Measurements from ENCODE around the gene EML6.

EML6 gene

DNA sequence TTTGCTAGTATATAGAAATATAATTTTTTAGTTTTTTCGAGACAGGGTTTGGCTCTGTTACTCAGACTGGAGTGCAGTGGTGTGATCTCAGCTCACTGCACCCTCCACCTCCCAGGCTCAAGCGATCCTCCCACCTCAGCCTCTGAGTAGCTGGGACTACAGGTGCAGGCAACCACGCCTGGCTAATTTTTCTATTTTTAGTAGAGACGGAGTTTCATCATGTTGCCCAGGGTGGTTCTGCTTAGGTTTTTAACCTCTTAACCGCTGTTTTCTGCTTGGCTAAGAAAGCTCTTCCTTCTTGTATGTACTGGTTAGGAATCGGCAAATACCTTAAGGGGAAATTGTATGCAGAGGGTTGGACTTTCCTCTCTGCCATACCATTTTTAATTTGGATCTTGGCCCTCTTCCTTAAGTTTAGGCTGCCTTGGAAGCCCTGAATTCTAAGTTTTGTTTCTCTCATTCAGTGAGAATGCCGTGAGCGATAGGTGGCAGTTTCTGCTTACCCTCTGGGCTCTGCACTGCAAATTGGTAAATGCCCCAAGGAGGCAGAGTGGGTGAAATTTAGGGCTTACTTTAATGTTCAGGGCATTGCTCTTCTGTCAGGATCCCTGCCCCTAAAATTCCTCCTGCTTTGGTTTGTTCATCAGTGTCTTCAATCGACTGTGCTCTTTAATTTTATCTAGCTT is 32.3 kb downstream of the EML6 start:
- no peak for DNase-seq (ENCODE audit: low read depth in 2 of 2)

DNA sequence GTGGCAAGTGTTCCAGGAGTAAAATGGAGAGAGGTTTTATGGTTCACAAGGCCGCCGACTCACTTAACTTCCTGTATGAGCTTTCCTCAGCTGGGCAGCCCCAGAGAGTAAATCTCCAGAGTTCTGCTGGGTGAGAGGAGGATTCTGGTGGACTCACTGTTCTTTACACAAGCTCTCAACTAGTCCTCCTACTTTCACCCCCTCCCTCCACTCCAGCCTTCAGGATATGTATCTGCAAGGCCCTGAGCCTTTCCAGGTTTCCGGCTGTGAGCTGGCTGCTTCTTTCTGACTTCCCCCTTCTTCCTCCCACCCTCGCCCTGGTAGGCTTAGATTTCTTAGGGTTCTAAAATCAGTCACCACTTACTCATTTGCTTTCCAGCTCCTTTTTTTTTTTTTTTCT is 34.0 kb downstream of the EML6 start:
- DNase-seq (ENCODE audit: low read depth in 2 of 2): no peak

DNA sequence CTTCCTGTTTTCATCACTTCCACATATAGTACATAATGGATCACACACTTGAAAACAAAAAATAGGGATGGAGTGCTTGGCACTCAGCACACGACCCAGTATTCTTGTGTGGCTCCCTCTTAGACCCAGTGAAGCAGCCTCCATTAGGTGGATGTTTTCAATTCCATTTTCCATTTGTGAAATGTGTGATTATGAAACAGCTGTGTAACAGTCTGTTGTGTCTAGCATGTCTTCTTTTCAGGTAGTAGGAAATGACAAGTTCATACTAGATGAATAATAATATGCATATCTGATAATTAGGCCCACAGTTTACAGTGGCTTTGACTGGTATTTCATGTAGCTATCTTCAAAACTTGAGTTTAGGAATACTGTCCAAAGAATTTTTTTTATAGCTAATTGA is 35.5 kb downstream of the EML6 start:
- DNase-seq (ENCODE audit: low read depth in 2 of 2): no peak

DNA sequence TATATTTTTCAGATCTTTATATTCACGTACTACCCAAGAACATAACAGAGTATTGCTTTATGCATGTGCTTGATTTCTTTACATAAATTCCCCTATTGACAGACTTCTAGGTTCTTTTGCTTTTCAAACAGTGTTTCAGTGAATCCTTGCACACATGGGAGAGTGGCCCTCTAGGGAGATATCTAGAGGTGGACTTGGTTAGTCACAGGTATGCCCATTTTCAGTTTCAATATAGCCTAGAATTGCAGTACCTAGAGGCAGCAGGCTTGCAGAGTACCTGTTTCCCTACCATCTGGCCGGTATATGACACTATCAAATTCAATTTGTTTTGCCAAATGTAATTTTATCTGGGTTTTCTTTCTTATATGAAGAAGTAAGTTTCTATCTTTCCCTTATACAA is 36.8 kb downstream of the EML6 start:
- DNase-seq (ENCODE audit: low read depth in 2 of 2): no peak

DNA sequence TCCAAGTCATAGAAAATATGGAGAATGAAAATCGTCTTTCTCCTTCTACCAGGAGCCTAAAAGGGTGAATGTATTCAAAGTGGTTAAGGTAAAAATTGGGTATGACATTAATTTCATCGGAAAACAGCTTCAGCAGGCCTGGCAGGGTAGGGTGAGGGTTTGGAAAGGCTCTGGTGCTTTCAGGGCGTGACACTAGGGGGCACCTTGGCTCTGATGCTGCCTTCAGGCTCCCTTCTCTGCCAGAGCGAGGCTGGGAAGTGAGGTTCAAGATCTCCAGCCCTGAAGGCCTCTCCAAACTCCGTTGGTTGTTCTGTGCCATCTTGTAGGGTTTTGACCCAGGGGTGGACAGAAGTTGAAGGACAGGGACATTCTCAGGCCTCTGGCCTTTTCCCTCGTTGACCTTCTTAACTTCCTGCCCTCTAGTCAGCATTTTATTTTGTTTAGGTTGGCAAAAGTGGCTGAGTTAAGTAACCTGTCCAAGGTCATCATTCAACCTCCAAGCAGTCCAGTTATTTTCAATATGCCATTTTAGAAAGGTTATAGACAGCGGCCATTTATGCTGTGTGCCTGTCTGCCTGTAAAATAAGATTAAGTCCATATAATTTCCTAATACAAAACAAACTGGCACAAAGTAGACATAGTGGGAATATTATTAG is 40.3 kb downstream of the EML6 start:
- no peak for DNase-seq (ENCODE audit: low read depth in 2 of 2)

DNA sequence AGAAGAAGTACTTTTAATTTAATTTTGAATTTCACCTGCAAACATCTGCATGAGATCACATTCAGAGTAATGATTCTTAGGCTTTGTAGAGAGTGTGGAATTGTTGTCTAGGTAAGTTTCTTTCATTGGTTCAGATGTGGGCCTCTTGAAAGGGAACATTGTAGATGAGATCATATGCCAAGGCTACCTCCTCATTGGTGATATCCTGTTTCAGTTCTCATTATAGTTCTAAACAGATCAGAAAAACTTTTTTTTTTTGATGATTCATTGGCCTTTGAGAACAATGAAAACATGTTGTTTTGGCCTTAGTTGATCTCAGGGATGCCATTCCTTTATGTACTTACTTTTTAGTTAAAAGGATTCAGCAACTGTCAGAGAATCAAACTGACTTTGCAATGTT is 44.5 kb downstream of the EML6 start:
- DNase-seq (ENCODE audit: low read depth in 2 of 2): no peak

DNA sequence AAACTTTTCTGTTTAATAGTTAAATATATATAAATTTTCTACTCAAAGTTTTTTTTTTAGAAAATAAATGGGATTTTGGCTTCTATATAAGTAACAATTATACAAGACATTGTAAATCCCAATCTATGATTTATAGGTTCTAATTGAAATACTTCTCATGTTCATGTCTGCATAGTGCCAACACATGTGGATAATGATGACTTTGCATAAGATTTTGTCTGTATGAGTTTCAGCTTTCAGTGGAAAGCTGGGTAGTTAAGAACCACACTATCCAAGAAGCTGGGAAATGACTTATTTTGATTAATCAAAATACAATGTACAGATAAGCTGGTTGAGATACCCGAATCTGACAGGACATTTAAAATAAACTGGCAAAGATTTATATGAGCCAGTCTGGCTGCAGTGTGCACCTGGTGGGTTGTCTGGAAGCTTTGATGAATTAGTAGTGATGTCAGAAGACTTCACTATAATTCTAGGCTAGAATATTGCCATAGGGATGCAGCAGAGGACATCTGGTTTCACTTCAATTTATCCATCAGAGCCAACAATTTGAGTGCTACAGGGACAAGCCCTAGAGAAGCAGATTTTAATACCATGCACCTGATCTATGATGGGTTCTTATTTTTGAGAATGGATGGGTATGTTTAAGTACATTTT is 45.4 kb downstream of the EML6 start:
- DNase-seq (ENCODE audit: low read depth in 2 of 2): no peak

DNA sequence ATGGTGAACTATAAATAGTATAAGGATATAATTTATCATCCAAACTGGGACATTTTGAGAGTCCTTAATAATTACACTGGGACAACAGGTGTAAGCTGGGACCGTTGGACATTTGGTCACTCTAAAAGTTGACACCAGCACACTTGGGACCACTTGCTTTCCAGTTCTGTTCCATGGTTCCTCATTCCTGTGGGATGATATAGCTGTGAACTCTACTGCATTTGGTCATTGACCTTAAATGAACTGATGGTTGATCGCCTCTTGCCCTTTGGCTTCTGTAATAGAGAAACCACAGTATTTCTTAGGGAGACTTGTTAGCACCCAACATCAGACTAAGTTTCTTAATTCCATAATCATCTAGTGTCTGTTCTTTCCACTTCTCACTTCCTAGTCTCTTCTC is 46.7 kb downstream of the EML6 start:
- DNase-seq (ENCODE audit: low read depth in 2 of 2): no peak

DNA sequence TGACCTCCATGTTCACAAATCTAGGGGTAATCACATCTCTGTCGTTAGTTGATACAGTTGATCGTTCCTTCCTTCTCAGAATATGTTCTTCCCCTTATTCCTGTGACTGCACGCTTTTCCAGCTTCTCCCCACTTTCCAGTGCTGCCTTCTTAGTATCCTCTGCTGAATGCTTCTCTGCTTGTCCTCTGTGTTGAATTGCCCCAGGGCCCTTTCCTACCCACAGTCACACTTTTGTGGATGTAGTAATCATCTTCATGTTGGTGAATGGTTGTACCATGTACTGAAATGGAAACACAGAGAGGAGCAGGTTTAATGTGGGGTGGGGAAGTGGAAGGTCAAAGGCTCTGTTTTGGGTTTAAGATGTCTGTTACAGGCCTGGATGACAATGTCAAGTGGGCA is 47.2 kb downstream of the EML6 start:
- no peak for DNase-seq (ENCODE audit: low read depth in 2 of 2)

DNA sequence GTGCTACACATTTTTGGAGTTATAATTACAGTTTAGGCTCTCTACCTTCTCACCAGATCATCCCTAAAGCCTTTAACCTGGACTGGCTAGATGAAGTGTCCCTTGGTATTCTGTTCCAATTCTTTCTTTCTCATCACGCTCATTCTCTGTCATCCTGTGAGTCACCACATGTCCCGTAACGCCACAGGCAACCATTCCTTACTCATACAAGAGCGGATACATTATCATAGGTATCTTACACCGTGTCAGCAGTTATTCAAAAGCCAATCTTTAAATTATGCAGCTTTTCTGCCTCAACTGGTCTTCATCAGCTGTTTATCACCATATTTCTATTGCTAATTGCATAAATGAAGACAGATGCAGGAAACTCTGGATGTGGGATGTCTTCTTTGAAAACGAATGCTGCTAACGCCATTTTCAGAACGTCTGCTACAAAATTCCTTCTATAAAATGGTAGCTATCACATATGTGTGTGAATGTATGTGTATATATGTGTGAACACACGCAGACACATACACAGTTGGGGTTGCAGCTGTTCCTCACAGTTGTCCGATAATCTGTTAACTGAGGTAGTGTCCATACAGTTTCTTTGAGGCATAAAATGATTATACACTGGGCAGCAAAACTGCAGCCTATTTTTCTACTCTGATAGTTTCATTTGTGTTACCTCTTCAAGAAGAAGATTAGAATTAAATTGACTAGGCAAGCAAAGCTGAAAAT is 47.9 kb downstream of the EML6 start:
- no peak for DNase-seq (ENCODE audit: low read depth in 2 of 2)

DNA sequence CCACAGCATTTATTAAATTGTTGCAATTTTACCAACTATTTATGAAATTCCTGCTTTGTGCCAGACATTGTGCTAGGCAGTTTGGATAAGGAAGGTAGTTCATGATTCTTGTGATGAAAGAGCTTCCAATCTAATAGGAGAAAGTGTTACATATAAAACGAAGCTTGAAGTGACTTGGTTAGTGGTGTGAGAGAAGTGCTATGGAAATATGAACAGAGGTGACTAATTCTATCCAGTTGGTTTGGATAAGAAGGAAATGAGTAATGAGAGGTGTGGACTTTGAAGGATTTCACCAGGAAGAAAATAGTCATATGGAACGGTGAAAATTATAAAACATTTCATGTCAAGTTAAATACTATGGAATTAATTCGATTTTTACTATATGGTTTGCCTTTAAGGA is 48.6 kb downstream of the EML6 start:
- DNase-seq (ENCODE audit: low read depth in 2 of 2): no peak

DNA sequence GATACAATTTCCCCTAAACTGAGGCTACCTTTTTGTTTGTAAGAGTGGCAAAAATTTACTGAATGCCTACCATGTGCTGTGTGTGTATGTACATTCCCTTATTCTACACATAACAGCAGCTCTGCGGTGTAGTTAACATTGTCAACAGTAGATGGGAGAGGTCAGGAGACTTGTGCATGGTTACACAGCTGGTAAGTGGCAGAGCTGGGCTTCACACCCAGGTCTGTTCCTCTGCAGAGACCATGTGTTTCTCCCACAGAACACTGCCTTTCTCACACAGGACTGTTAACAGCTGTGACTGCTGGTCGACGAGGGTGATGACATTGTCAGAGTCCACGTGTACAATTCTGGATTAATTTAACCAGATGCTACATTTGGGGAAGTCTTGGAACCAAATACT is 49.1 kb downstream of the EML6 start:
- no peak for DNase-seq (ENCODE audit: low read depth in 2 of 2)

DNA sequence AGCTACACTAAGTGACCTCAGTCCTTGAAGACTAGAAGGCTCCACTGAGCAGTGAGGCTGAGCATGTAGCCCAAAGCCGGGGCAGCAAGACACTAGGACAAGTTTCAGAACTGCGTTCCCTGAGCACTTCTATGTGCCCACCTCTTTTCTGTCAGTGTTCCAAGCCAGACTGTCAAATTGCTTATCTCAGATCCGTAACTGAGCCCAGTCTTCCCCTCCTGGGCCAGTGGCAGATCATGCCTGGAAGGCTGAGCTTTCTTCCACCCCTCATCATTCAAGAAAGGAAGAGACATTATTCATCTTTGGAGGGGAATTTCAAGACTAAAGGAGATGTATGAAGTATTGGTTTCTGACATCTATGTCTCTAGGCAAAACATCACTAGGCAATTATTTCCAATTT is 49.8 kb downstream of the EML6 start:
- no peak for DNase-seq (ENCODE audit: low read depth in 2 of 2)

DNA sequence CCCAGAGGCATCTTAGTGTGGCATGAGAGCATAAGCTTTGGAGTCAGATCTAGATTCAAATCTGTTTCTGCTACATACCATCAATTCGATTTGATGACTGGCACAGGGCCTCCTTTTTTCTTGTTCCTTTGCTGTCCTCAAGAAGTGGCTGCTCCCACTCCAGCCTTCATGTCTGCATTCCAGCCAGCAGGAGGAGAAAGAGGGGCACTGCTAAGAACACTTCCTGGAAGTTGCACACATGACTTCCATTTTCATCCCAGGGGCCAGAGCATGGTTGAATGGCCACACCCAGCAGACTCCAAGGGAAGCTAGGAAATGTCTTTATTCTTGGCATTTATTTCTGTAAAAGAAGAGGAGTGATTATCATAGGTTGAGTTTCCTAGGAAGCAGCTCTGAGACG is 50.4 kb downstream of the EML6 start:
- DNase-seq (ENCODE audit: low read depth in 2 of 2): no peak

DNA sequence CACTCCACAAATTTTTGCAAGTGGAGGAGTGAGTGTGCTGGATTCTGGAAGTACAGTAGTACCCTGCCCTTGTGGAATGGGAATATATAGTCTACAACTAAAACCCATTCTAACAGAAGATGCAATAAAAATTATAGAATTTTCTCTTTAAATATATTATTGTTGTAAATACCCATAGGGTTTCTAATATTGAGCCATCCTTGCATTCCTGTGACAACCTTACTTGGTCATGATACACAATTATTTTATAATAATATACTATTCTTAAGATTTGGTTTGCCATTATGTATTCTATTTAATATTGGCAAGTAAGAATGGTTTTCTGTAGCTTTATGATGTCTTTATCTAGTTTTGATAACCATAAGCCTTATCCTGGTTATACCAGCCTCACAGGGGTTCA is 52.2 kb downstream of the EML6 start:
- DNase-seq (ENCODE audit: low read depth in 2 of 2): no peak

DNA sequence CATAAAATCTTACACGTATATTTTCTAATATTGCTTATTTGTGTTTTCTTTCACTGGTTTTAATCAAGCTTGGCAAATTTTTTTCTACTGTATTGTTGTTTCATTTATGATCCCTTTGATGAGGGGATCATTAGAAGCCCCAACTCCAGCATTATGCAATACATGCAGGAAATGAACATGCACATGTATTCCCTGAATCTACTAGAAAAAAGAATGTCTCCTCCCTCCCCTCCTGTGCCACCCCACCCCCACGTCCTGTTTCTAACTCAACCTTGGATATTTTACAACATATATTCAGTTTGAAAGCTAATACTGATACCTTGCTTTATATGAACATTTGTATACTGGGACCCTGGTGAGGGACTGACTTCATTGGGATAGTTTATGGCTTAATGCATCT is 53.0 kb downstream of the EML6 start:
- DNase-seq (ENCODE audit: low read depth in 2 of 2): no peak

DNA sequence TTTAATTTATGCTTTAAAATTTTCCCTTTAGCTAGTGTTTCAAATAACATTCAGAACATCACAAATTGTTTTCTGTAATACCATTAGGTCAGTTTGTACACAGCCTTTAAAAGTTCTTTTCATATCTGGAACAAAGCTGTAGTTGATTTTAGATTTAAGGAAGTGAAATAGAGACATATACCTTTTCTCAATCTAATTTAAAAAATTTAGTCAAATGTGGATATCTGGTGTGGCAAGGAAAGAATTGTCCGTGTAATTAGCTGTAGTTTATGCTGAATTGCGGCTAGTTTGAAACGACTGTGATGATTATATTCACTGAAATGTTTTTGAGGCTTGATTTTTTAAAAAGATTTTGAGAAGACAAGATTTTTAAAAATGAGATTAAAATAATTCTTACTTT is 59.9 kb downstream of the EML6 start:
- no peak for DNase-seq (ENCODE audit: low read depth in 2 of 2)

DNA sequence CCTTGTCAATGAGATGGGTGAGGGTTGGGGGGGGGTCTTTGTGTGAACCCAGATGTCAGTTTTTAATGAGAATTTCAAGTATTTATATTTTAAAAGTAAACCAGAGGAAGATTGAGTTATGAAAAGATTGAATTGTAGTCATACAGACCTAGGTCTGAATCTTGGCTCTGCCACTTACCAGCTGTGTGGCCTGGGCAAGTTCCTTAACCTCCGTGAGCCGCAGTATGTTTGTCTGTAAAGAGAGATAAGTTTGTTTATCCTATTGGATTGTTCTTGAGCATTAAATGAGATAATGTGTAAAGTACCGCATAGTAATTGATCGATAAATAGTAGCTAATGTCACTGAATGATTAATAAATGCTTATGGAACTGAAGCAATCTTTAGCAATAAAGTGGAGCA is 63.8 kb downstream of the EML6 start:
- DNase-seq (ENCODE audit: low read depth in 2 of 2): no peak

DNA sequence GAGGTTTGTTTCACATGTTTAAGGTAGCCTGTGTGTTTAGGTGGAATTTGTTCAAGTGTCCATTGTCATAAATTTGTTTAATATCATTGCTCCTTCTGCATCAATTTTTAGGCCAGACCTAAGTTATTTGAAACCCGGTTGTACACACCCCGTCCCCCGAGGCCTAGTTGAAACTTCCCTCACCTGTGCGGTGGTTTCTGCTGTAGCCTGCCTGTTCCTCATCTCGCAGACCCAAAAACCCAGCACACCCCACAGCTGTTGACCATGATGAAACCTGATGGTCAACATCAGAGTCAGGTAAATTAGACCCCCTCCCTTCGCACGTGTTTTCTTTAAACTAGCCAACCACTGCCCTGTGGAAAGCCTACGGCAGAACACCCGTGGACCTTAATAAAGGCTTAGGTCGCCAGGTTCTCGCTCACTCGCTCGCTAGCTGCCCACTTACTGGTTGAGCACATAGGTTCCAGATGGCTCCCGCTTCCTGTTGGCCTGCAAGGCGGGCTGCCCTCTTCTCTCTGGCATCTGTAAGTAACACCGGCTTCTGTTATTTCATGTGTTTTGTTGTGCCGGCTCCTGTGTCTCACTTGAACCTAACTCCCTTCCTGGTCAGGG is 64.4 kb downstream of the EML6 start:
- DNase-seq (ENCODE audit: low read depth in 2 of 2): no peak

DNA sequence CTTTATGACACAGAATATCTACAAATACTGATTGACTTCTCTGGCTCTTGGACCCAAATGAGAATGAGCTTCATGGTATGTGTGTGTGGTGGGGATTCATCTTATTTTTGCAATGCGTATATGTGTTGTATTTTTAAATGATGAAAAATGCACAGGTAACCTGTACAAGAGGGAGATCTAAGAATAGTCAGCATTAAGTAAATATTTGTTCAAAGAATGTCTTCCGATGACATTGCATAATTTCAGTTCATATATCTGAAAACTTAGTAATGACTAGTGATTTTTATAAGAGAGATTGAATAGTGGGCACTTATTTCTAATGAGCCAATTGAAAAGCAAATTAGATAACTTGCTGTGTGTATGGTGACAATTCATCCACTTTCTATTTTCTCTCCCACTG is 66.4 kb downstream of the EML6 start:
- DNase-seq (ENCODE audit: low read depth in 2 of 2): no peak

DNA sequence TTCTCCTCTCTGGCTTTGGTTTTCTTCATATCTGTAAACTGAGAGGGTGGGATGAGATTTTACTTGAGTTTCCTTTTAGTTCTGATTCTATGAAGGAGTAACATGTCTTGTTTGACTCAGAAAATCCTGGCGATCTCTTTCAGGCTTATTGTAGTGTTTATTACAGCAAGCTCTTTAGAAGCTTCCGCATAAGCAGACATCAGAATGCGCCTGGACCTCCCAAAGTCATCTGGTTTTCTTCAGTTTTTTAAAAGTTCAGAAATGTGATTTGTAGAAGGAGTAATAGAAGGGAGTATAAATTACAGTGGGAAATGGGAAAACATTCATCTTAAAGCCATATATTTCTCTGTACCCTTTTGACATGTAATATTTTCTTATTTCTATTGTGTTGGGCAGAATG is 68.4 kb downstream of the EML6 start:
- DNase-seq (ENCODE audit: low read depth in 2 of 2): no peak

DNA sequence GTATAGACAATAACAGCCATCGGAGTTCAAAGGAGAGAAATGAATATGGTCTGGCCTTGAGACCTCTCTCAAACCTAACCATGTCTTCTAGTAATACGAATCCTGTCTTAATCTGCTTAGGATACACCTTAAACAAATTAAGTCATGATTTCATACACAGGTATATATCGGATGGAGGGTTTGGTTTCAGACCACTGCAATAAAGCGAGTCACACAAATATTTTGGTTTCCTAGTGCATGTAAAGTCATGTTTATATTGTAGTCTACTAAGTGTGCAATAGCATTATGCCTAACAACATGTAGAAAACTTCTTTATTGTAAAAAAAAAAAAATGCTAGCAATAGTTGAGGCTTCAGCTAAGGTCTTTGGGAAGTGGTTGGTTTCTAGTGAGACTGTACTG is 73.8 kb downstream of the EML6 start:
- DNase-seq (ENCODE audit: low read depth in 2 of 2): no peak
